GM18508 (cell line): ENCODE results near the gene ALB.

ENCODE experiments used
- ATAC-seq: cut with Tn5 transposase; IDR thresholded peaks from one replicate; pipeline ENCODE4 v1.9.1; 2021; ENCODE audit warnings: moderate number of reproducible peaks; ENCODE audit not compliant: insufficient read depth, unreplicated experiment

The ALB gene

DNA sequence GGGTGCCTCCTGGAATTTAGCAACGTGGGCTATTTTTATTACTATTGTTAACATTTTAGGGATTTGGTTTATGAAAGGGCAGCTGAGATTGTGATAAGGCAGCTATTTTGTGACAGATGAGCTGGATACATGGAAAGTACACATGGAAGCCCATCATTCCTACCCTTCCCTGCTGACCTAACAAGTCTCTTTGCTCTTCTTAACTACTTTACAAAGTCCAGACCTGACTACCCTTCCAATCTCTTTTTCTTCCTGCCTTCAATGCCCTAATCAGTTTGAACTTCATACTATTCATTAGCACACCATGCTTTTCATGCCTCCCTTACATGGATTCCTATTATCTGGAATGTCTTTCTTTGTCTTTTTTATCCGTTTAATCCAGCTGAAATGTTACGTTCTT, 22.6 kb downstream of the ALB start:
- no peak for ATAC-seq

DNA sequence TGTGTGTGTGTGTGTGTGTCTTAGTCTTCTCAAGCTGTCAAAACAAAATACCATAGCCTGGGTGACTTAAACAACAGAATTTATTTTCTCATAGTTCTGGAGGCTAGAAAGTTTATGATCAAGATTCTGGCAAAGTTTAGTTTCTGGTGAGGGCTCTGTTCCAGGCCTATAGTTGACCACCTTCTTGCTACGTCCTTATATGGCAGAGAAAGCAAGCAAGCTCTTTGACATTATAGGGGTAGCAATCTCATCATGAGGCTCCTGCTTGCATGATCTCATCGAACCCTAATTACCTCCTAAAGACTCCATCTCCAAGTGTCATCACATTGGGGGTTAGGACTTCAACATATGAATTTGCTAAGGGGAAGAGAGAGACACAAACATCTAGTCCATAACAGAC, 25.0 kb downstream of the ALB start:
- no peak for ATAC-seq

DNA sequence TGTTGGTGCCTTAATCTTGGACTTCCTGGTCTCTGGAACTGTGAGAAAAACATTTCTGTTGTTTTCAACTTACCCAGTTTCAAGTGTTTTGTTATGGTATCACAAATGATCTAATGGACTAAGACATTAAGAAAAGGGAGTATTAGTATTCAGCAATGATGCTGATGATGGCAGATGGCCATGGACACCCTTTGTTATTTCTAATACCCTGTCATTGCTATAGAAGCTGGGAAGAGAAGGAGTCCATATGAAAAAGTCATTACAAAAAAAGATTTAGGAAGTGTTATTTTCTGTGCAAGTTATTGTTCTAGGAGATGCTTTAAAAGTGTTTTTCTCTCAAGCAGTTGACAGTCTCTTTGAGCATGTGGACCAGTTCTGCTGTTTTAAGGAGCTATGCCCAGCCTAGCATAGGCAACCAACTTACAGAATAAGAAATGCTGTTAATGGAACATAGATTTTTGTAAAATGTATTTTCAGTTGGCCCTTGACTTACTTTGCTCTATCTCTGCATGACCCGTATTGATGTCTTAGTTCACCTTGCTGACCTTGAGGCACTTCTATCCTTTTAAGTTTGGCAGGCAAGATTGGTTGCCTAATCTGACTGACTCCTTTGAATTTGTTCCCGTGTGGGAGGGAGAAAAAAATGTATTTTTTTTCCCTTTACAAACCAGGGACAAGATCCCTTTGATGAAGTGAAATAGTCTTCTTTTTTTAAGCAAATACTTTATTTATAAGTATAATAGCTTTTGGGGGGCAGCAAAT, 25.9 kb downstream of the ALB start:
- no peak for ATAC-seq

DNA sequence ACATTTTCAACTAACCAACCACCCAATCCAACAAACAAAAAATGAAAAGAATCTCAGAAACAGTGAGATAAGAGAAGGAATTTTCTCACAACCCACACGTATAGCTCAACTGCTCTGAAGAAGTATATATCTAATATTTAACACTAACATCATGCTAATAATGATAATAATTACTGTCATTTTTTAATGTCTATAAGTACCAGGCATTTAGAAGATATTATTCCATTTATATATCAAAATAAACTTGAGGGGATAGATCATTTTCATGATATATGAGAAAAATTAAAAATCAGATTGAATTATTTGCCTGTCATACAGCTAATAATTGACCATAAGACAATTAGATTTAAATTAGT, 27.7 kb downstream of the ALB start:
- no peak for ATAC-seq

DNA sequence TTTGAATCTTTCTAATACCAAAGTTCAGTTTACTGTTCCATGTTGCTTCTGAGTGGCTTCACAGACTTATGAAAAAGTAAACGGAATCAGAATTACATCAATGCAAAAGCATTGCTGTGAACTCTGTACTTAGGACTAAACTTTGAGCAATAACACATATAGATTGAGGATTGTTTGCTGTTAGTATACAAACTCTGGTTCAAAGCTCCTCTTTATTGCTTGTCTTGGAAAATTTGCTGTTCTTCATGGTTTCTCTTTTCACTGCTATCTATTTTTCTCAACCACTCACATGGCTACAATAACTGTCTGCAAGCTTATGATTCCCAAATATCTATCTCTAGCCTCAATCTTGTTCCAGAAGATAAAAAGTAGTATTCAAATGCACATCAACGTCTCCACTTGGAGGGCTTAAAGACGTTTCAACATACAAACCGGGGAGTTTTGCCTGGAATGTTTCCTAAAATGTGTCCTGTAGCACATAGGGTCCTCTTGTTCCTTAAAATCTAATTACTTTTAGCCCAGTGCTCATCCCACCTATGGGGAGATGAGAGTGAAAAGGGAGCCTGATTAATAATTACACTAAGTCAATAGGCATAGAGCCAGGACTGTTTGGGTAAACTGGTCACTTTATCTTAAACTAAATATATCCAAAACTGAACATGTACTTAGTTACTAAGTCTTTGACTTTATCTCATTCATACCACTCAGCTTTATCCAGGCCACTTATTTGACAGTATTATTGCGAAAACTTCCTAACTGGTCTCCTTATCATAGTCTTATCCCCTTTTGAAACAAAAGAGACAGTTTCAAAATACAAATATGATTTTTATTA, 28.3 kb downstream of the ALB start:
- no peak for ATAC-seq

DNA sequence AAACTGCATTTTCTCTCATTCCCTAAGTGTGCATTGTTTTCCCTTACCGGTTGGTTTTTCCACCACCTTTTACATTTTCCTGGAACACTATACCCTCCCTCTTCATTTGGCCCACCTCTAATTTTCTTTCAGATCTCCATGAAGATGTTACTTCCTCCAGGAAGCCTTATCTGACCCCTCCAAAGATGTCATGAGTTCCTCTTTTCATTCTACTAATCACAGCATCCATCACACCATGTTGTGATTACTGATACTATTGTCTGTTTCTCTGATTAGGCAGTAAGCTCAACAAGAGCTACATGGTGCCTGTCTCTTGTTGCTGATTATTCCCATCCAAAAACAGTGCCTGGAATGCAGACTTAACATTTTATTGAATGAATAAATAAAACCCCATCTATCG, 29.1 kb downstream of the ALB start:
- no peak for ATAC-seq

DNA sequence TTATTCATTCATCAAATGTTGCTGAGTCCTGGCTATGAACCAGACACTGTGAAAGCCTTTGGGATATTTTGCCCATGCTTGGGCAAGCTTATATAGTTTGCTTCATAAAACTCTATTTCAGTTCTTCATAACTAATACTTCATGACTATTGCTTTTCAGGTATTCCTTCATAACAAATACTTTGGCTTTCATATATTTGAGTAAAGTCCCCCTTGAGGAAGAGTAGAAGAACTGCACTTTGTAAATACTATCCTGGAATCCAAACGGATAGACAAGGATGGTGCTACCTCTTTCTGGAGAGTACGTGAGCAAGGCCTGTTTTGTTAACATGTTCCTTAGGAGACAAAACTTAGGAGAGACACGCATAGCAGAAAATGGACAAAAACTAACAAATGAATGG, 30.2 kb downstream of the ALB start:
- ATAC-seq: no peak

DNA sequence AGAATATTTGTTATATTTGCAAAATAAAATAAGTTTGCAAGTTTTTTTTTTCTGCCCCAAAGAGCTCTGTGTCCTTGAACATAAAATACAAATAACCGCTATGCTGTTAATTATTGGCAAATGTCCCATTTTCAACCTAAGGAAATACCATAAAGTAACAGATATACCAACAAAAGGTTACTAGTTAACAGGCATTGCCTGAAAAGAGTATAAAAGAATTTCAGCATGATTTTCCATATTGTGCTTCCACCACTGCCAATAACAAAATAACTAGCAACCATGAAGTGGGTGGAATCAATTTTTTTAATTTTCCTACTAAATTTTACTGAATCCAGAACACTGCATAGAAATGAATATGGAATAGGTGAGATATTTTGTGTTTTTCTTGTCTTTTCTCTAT, 31.9 kb downstream of the ALB start, which contains the start of gene AFP:
Gene AFP (plus strand): TSS at position 238 of the 400 bp plus-strand sequence. CDS start 42 bp downstream, at position 280.
- no peak for ATAC-seq

DNA sequence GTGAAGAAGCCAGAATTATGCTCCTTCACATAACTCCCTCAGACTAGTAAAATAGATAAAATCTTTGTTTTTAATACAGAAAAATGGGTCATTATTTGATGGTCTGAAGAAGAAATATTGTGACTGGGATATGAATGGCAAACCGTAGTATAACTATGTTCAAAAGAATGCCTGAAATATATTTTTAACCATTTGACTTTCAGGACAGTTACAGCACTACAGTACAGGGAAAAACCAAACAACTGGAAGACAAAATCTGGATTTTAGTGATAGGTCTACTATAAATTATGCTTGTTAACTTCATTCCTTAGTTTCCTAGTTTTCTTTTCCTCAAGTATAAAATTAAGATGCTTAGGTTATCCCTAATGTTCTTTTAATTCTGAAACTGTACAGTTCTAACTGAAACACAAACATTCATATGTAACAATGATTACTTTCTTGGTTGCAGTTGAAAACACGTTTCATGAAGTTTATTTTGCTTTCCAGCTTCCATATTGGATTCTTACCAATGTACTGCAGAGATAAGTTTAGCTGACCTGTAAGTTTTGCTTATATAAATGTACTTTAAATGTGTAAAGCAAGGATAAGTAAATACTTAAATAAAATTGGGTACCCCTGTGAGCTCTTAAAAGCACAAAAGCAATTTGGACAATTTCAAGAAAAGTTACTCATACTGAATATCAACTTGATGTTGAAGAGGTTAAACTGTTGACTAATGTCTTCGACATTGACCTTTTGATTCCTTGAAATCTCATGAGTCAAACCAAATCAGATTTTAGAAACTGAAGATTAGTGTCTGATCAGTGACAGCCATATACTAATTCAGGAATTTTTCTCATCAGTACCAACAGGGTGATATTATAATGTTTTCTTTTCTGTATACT, 32.8 kb downstream of the ALB start:
- no peak for ATAC-seq

DNA sequence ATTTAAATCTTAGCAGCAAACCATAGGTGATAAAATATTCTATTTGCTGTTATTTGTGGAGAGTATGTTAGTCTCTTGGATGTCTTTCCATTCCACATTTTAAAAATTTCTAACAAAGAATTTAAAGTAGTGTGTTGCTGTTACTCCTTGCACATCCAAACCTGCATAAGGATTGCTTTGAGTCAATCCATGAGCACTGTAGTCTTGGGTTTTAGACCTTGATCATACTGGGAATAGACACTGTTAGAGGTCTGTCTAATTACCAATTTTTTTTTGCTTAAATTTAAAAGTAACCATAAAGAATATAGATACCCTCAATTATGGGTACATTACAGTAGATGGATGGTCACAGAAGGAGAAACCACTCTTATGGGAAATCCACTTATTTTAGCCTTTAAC, 33.5 kb downstream of the ALB start:
- ATAC-seq: no peak

DNA sequence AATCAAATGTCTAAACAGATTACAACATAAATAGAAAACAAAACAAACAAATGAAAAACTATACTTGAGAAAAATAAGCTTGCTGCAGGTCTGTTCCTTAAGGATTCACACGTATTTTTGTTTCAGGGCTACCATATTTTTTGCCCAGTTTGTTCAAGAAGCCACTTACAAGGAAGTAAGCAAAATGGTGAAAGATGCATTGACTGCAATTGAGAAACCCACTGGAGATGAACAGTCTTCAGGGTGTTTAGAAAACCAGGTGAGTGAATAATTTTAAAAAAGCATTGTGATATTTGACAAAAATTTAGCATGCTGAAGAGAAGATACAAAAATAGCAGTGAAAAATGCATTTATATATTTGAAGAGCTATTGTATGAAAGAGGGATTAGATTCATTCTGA, 34.0 kb downstream of the ALB start:
- ATAC-seq: no peak

DNA sequence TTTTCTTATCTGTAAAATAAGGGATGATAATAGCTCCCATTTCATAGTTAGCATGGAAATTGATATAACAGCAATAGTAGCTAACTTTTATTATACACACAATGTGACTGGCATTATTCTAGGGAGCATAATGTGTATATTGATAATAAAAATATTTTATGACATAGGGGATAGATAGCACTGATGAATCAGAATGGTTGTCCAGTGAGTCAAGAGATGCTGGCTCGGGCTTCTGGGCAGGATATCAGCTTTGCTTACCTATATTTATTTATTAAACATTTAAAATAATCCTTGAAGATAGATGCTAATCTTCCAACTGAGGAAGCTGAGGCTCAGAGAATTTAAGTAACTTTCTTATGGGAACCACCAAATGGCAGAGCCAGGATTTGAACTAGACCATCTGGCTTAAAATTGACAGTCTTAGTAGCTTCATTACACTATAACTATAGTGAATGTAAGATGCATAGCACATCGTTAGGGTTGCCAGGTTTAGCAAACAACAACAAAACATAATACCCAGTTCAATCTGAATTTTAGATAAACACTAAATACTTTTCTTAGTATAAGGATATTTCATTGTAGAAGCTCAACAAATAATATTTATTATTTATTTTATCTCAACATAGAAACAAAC, 34.6 kb downstream of the ALB start:
- no peak for ATAC-seq

DNA sequence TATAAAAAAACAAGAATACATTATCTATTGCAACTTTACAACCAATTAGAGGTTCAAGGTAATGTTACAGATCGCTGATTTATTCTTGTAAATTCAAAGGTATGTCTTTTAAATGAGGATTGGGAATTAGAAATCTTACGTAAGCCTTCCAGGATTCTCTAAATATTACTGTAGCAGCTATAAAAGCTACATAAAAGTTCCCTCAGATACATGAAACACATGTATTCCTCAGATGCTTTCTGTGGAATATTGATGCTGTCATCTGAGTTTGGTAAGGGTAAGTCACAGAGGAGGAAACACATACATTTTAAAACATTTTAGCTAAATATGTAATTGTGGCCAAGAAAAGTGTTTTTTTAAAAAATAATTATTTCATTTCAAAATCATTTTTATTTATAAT, 35.4 kb downstream of the ALB start:
- no peak for ATAC-seq

DNA sequence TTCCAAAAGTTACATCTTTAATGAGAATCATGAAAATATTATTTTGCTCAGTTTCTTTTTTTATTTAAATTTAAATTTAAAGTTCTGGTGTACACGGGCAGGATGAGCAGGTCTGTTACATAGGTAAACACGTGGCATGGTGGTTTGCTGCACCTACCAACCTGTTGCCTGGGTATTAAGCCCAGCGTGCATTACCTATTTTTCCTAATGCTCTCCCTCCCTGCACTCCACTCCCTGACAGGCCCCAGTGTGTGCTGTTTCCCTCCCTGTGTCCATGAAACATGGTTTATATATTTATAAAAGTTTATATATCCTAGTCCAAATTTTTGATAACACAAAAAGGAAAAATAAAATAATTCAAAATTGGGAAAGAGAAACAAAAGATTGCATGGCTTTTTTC, 35.9 kb downstream of the ALB start:
- no peak for ATAC-seq

DNA sequence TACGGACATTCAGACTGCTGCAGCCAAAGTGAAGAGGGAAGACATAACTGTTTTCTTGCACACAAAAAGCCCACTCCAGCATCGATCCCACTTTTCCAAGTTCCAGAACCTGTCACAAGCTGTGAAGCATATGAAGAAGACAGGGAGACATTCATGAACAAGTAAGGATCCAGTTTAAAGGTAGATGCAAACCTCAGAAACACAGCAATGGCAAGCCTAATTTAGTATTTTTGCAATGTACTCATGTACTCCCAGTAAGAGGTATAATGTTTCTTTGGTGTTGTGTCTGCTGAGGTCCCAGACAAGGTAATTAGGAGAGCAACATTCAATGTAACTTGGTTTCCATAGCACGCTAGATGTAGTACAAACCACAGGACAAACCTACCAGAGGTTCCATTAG, 36.6 kb downstream of the ALB start:
- ATAC-seq: no peak

DNA sequence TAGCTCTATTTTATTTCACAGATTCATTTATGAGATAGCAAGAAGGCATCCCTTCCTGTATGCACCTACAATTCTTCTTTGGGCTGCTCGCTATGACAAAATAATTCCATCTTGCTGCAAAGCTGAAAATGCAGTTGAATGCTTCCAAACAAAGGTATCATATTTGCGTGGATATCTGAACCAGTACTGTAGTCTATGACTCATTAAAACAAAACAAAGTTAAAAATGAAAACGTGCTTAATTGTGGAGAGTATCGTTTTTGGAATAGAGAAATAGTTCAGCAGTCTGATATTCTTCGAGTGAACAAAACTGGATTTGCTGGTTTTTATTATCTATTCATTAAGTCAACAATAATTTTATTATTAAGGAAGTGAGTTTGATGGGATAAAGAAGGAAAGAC, 38.2 kb downstream of the ALB start:
- no peak for ATAC-seq

DNA sequence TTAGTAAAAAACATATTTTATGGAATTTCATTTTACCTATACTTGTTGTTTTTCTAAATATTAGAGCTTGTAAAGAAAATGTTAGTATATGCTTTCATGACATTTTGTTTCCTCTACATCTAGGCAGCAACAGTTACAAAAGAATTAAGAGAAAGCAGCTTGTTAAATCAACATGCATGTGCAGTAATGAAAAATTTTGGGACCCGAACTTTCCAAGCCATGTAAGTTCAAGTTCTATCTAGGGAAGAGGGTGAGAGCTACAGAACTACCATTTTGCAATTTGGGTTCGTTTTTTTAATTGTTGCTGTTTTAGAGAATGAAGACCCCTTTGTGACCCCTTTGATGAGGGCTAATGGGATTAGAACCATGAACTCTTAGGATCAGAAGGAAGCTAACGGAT, 39.1 kb downstream of the ALB start:
- no peak for ATAC-seq

DNA sequence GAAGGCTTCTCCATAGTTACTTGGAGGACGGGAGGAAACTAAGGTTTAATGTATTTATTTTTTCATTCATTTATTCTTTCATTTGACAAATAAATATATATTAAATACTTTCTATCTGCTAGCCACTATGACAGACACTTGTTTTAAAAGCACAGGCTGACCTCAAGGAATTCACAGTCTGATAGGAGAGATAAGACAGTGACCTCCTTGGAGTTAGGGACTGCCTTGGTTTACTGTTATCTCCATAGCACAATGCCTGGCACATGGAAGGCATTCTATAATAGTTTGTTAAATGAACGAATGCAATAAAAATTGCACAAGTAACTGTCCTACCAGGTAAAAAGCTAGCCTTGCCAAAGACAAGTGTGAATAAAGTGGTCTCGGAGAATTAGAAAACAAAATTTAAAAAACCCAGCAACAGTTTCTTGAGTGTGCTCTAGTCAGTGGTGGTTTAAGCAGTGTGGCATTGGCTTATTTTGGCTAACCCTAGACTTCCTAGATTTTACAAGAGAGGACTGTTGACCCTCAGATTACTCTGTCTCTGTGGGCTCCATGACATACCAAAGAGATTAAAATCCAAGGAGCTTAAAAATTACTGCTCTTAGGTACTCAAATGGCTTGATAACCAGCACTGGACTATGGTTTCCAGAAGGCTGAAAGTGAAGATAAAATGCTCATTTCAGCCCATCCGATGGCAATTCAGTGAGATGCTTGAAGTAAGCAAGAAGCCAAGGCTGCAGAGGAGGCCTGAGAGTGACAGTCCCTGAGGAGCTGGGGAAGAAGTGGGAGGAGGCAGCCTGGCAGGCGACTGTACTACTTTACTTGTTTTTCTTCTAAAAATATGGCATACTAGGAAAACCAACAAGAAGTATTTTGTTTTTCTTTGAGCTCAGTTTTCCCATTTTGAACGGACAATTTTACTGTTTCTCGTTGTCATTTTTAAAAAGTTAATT, 41.6 kb downstream of the ALB start:
- ATAC-seq: no peak

DNA sequence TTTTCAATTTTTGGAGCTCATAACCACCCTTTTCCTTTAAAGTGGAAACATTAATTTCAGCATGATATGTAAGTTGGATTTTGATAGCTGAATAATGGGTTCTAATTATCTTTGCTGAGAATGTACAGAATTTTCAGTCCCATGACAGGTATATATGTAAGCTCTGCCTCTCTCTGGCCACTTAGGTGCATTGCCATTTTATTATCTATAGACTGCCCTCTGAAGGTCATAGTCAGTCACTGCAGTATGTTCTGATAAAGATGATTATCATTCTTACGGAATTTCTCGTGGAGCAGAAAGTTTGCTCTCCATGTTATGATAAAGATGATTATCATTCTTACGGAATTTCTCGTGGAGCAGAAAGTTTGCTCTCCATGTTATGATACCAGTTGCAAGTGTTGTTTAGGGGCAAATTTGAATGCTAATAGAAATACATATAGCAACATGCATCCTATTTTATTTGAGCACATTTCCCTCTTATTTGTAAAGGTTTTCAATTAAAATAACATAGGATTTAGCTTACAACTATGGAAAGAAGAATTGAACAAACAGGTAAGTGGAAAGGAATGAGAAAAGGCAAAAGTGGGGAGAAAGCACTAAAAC, 42.4 kb downstream of the ALB start:
- ATAC-seq: peak; percentile 99
